Measurements from ENCODE around the gene TMEM254.
"Not testable (repeated sequence)": the region's sequence is repeated elsewhere in the genome, so short reads cannot be mapped to it uniquely, and the experiment has no call there.

The TMEM254 gene

DNA sequence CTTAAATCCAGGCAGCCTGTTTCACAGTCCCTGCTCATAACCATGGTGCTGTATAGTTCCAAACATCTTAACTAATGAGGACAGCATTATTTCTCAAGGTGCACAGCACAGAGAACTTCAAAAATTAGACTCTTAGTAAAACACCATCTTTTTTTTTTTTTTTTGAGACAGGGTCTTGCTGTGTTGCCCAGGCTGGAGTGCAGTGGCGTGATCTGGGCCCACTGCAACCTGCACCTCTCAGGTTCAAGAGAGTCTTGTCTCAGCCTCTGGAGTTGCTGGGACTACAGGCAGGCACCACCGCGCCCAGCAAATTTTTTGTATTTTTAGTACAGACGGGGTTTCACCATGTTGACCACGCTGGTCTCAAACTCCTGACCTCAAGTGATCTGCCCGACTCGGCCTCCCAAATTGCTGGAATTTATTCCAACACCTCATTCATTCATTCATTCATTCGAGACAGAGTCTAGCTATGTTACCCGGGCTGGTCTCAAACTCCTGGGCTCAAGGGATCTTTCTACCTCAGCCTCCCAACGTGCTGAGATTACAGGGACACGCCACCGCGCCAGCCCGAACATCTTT is 507 bp upstream of the TMEM254 start:
- no peak for DNase-seq (ENCODE audit: low spot score)

DNA sequence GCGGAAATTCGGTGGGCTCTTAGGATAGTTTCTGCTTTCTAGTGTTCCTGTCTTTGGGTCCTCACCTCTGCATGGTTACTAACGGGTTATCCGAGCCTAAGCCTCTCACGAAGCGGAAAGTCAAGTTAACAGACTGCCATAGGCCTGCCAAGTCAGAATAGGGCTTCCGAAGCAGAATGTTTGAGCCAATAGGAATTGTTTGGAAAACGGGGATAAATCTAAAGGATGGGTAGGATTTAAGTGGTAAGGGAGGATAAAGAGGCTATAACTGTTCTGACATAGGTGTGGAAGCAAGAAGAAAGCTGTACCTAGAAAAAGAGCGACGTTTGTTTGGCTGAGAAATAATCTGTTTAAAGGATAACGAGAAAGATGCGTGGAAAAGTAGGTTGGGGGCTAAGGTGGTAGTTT is 851 bp downstream of the TMEM254 start:
- no peak for DNase-seq (ENCODE audit: low spot score)

DNA sequence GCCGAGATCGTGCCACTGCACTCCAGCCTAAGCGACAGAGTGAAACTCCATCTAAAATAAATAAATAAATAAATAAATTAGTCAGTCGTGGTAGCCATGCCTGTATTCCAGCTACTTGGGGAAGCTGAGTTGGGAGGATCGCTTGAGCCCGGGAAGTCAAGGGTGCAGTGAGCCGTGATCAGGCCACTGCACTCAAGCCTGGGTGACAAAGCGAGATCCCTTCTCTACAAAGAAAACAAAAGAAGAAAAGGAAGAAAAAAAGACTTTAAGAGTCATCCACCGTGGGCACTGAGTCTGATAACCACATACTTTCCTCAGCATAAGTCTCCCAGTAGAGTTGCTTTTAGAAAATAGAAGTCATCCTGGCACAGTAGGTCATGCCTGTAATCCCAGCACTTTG is 2.6 kb downstream of the TMEM254 start:
- no peak for DNase-seq (ENCODE audit: low spot score)

DNA sequence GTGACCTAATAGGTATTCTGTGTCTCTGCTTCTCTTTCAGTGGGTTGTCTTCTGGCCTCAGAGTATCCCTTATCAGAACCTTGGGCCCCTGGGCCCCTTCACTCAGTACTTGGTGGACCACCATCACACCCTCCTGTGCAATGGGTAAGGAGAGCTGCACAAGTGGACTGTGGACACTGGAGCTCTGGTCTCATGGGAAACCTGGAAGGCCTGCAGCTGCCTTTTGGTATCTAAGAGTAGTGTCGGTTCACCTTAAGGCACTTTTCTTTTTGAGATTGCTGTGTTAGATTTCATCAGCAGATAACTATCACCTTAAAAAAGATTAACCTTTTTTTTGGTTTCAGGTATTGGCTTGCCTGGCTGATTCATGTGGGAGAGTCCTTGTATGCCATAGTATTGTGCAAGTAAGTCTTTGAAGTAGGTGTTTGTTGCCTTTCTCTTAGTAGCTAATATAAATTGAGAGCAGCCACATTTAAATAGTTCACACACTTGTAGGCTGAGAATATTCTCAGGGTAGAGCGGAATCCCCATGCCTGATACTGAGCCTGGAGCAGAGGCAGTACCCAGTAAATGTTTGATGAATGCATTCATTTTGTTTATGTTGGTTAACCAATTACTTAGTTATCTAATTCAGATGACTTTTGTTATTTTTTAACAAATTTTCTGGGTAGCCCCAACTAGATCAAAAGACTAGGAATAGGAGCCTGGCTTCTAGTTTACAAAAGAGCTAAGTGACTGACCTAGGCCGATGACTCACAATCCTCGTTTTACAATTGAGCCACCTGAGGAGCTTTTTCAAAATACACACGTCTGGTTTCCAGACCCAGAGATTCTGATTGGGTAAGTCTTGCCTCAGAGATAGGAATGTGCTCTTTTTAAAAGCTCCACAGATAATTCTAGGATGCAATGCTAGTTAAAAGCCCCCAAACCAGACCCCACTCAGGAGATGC is 3.6 kb downstream of the TMEM254 start:
- no peak for DNase-seq (ENCODE audit: low spot score)

DNA sequence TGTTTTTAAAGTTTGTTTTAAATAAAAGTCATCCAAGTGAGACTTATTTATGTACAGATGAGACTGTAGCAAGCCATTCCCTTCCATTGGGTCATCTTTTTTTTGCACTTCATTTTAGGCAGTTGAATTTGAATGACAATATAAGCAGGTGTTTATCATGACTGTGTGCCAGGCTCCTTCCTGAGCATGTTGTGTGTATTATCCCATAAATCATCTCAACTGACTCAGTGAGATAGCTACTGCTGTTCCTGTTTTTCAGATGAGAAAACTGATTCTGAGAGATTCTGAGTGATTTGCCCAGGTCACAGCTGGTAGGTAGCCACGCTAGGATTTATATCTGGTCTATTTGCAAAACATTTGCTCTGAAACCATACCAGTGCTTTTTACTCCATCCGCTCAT is 11.7 kb downstream of the TMEM254 start:
- DNase-seq (ENCODE audit: low spot score), result no peak

DNA sequence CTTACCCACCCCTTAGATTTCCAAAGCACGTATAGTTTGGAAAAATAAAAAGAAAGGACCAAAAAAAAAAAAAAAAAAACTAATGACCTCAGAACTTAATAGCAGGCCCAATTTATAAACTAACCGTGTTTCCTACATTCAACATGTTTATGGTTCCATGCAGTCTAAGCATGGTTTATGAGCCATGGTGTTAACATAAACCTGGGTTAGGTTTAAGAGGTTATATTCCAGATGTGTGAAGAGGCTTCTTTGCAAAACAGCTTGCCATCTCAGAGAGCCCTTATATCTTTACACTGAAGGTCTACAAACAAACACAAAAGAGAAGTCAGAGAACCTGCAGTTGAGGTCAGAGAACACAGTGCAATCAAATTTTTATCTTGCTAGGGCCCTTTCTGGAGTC is 15.8 kb downstream of the TMEM254 start:
- DNase-seq (ENCODE audit: low spot score), result no peak

DNA sequence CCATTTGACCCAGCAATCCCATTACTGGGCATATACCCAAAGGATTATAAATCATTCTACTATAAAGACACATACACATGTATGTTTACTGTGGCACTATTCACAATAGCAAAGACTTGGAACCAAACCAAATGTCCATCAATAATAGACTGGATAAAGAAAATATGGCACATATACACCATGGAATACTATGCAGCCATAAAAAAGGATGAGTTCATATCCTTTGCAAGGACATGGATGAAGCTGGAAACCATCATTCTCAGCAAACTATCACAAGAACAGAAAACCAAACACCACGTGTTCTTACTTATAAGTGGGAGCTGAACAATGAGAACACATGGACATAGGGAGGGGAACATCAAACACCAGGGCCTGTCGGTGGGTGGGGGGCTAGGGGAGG is 19.8 kb downstream of the TMEM254 start:
- DNase-seq (ENCODE audit: low spot score), result not testable (repeated sequence)

DNA sequence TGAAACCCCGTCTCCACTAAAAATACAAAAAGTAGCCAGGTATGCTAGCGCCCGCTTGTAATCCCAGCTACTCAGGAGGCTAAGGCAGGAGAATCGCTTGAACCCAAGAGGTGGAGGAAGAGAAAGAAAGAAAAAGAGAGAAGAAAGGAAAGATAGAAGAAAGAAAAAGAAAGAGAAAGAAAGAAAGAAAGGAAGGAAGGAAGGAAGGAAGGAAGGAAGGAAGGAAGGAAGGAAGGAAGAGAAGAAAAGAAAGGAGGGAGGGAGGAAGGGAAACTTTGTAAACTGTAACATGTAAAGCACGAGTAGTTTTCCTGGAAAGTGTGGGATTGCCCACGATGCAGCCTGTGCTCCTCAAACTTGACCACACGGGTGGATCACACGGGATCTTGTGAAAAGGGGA is 20.8 kb downstream of the TMEM254 start:
- DNase-seq (ENCODE audit: low spot score), result not testable (repeated sequence)

DNA sequence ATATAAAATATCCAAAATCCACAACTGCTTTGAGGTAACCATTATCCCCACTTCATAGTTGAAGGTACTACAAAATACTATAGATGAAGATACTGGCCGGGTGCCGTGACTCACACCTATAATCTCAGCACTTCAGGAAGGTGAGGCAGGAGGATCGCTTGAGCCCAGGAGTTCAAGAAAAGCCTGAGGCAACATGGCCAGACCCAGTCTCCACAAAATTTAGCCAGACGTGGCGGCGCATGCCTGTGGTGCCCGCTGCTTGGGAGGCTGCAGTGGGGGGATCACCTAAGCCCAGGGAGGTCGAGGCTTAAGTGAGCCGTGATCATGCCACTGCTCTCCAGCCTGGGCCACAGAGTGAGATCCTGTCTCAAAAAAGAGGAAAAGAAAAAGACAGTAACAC is 21.7 kb downstream of the TMEM254 start:
- DNase-seq (ENCODE audit: low spot score), result no peak

DNA sequence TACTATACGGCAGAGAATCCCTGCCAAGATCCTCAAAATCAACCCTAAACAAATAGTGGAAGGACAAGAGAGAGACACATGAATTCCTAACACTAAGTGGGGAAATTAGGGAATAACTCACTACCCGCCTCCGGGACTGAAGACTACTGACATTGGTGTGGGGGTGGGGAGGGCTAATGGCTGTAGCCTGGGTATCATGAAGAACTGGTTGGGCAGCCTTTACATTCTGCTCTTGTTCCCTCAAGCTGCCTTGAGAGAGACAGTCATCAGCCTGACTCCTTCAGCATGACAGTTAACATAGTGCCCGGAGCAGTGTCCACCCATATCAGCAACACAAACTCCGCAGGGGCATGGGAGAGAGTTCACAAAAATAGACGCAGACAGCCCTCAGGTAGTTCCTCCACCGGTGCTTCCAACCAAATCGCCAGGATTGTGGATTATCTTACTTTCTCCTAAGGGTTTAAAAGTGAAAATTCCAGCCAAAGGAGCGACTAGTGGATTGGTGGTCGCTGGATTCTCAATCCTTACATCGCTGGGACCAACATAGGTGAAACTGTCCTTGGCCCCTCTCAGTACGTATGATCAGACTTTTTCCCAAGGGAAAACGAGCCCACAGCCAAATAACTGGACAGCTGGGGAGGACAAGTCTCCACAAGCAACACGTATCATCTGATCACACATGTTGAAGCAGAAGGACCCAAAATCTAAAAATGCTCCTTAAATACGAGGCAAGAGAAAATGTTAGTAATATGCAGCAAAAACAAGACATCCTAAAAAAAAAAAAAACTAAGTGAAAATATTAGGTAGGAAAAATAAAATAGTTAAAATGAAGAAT is 22.6 kb downstream of the TMEM254 start:
- DNase-seq (ENCODE audit: low spot score), result no peak

DNA sequence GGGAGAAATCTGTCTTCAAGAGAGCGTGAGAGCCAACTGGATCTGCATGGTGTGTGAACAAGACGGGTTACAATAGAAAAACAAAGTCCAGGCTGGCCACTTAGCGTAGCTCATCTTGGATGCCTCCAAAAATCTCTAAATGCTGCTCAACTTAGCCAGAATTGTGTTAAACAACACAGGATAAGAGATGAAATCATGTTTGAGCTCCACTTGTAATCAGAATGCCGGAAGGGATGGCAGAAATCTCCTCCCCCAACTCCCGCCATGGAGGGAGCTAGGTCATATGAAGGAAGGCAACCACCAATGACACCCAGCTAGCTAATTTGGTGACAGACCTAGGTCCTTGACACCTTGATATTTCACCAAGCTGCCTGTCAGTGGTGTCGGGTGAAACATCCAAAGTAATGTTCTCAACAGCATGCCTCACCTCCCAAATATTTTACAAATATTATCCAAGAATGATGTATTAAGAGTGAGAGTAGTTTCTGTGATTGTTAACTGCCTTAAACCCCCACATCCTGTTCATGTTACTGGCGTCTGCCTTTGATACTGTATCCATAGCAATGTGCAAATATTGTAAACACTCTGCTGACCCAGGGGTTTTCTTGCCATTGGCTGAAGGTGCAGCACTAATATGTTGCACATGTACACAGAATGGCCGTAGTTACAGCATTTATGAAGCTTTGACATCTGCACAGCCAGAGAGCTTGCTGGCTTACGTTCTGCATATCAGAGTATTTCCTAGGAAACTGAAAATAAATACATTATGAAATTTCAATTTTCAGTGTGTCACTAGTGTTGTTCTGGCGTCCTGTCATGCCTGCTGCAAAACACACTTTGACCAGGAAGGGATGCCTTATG is 25.8 kb downstream of the TMEM254 start:
- DNase-seq (ENCODE audit: low spot score), result no peak

DNA sequence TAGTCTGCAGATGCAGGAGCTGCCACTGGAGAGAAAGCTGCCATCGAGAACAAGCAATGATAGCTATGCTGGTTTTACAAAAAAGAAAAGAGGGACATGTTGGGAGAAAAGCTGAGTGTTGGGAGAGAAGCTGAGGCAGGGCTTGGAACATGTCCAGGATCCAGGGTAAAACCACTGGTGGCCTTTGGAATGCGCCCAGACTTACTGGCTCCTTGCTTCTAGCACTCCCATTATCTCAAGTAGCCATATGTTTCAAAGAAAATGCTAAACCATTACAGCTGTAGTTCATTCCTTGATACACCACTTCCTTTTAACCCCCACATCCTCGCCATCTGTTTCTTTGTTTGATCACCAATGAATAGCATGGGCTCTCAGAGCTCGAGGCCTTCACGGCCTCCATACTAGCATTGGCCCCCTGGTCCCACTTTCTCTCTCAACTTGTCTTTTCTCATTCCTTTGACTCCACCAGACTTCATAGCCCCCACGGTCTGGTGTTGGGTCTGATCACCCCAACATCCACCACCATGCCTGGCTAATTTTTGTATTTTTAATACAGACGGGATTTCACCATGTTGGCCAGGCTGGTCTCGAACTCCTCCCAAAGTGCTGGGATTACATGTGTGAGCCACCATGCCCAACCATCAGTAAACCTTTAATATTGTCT is 30.2 kb downstream of the TMEM254 start:
- no peak for DNase-seq (ENCODE audit: low spot score)

DNA sequence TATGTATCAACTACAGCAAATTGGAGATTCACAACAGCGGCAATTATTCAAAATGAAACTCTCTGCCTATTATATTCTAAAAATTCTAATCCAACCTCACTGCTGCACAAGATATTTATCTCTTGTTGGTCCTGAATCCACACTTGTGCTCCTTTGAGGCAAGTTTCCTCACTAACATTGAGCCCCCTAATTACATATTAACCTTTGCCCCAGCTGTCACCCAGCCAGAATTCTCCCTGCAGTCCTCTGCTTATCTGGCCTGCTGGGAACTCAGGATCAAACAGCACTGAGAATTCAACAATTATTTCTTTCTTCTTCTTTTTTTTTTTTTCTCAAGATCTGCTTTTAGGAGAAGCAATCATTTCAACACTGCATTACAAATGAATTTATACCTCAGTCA is 32.5 kb downstream of the TMEM254 start:
- no peak for DNase-seq (ENCODE audit: low spot score)

DNA sequence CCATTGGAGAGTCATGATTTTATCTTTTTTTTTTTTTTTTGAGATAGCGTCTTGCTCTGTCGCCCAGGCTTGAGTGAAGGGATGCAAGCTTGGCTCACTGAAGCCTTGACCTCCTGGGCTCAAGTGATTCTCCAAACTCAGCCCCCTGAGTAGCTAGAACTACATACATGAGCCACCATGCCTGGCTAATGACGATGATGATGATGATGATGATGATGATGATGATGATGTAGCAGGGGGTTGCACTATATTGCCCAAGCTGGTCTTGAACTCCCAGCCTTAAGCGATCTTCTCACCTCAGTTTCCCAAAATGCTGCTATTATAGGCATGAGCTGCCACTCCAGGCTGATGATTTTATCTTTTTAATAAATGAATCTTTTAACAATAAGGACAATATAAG is 40.2 kb downstream of the TMEM254 start:
- DNase-seq (ENCODE audit: low spot score), result no peak

DNA sequence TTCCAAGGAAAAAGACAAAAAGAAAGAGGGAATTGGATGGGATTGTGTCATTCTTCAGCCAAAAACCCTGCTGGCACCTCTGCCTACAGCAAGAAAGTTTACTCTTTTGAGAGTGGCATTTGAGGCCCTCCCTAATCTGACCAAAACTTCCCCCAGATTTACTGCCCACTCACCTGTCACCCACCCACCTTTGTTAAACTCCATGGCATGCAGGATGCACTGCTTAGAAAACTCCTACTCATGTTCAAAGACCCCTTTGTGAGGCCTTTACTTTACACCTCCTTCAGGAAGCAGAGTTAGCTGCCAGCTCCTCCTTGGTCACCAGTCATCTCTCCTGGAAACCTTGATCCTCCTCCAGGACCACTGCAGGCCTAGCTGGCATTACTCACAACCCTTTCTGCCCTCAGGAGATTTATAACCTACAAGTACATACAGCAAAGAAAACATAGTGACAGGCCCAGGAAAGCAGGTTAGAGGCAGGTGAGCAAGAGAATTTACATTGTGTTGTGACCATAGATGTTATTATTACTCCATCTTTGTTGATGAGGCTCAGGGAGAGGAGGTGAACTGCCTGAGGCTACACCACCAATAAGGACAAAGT is 43.7 kb downstream of the TMEM254 start:
- DNase-seq (ENCODE audit: low spot score), result no peak

DNA sequence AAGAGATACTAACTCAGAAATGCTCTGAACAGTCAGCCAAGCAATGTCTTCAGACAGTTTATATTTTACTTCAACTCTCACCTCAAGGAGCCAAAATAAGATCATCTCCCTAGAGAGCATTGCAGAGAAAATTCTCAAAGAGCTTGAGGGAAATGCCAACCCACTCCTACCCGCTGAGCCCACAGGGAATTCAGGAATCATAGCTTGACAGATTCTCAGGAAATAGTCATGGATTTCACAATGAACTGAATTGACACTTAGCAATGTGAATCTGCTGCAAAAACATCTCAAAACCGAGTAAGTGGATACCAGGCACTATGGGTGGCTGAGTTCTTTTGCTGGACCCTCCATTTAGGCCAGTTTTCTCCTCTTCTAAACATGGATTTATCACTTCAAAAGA is 44.3 kb downstream of the TMEM254 start:
- peak; percentile 65 for DNase-seq (ENCODE audit: low spot score)

DNA sequence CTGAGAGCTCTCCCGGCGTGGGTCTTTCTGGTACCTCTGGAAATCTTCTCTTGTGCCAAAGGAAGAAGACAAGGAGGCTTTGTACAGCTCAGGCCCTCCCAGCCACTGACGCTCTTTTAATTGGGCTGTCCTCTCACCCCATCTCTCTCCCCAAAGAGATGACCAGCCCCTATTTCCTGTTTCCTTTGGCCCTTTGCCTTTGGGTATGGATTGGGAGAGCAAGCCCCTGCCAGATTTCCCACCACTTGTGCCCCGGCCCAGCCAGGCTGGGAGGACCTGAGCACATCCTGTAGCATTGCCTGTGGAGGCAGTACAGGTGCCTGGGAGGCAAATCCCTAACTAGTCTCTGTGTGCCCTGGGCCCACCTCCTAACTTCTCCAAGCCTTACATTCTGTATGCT is 48.4 kb downstream of the TMEM254 start:
- DNase-seq (ENCODE audit: low spot score), result no peak

DNA sequence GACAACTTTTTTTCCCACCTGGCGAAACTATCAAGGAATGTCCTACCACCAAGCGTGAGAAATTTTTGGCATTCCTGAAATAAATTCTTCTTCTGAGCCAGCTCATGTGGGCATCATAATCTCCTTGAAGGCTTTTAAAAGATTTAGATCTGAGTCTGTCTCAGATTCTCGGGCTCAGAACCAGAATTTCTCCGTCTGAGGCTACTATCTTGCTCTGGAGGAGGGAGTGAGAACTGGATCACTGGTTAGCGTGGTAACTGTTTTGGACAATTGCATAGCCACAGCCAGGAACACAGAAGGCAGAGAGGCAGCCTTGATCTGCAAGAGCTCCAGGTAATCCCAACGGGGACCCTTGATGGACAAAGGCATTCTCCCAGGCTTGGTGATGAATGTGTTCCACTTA is 53.0 kb downstream of the TMEM254 start:
- no peak for DNase-seq (ENCODE audit: low spot score)

DNA sequence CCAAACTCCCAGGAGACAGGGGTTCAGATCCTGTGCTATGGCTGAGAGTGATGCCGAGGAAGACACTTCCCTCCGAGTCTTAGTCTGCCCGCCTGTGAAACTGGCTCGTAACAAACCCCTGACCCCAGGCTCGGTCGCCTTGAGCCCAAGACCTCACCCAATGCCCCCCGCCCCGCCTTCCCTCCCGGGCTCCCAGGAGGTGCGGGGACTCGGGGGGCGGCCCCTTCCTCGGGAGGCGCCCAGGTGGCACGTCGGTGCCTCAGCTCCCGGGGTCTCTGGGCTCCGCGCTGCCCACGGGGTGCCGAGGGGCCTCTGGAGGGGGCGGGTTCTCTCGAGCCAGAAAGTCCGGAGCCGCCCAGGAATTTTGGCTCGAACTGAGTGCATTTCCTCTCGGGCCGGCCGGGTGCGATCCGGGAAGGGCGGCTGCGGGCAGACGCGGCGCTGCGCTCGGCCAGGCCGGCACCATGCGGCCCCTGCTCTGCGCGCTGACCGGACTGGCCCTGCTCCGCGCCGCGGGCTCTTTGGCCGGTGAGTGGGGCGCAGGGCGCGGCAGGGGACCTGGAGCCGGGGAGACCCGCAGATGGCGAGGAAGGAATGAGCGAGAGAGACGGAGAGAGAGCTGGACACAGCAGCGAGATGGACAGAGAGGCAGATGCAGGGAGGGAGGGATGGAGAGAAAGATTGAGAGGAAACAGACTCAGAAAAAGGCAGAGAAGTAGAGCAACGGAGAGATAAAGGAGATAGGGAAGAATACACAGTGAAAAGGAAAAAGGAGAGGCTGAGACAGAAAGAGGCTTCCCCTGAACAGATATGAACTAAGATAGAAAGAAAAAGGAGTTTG is 54.1 kb downstream of the TMEM254 start, which contains the start of gene PLAC9:
PLAC9 (plus strand) TSS at position 432 of the 841 bp plus-strand sequence; CDS start at position 465, 33 bp downstream.
- DNase-seq (ENCODE audit: low spot score), result no peak

DNA sequence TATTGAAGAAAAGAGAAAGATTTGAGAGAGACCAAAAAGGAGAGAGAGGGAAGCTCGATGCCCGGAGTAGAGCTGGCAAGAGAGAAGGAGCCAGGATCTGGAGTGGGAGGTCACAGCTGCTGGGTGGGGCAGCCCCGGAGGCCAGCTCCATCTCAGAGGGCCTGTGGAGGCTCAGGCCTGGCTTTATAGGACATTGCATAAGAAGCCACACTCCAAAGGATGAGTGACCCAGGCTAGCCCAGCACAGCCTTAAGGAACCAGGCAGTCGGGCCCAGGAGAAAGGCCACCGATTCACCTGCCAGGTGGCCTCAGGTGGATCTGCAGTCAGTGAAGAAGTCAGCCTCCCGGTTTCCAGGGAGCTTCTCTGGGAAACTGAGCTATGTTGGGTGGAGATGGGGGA is 54.7 kb downstream of the TMEM254 start:
- no peak for DNase-seq (ENCODE audit: low spot score)
